ENCODE data around the gene GCNT3.

The GCNT3 gene

GRCh38 chr15:59571606-59572005 is 40.0 kb upstream of the GCNT3 start:
- H3K79me2 ChIP-seq (ENCODE audit: insufficient read depth, low read length) = no peaks in the 10 kb centered on the region
- no peak for TF ChIP-seq EZH2phosphoT487 (IDR thresholded peaks at IDR 0.05; ENCODE audit: borderline replicate concordance)
- TF ChIP-seq, protein P1, sequence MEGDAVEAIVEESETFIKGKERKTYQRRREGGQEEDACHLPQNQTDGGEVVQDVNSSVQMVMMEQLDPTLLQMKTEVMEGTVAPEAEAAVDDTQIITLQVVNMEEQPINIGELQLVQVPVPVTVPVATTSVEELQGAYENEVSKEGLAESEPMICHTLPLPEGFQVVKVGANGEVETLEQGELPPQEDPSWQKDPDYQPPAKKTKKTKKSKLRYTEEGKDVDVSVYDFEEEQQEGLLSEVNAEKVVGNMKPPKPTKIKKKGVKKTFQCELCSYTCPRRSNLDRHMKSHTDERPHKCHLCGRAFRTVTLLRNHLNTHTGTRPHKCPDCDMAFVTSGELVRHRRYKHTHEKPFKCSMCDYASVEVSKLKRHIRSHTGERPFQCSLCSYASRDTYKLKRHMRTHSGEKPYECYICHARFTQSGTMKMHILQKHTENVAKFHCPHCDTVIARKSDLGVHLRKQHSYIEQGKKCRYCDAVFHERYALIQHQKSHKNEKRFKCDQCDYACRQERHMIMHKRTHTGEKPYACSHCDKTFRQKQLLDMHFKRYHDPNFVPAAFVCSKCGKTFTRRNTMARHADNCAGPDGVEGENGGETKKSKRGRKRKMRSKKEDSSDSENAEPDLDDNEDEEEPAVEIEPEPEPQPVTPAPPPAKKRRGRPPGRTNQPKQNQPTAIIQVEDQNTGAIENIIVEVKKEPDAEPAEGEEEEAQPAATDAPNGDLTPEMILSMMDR (conservative IDR thresholded peaks at IDR 0.05; ENCODE audit: low read length) = no peak
- H3K4me3 ChIP-seq (ENCODE audit: low read length, poor library complexity, severe bottlenecking) = no peak overlapping the region
- no peak overlapping the region for H3K4me2 ChIP-seq (ENCODE audit: low read depth, low read length, poor library complexity, severe bottlenecking)
- no peaks in the 10 kb centered on the region for H4K20me1 ChIP-seq (ENCODE audit: insufficient read depth, low read length, poor library complexity, severe bottlenecking)
- H3K9ac ChIP-seq (ENCODE audit: low read depth, low read length, poor library complexity, severe bottlenecking) = no peak overlapping the region
- no peaks in the 10 kb centered on the region for H3K27me3 ChIP-seq (ENCODE audit: insufficient read depth, low read length, poor library complexity, severe bottlenecking)
- no peaks in the 10 kb centered on the region for H3K9me3 ChIP-seq (ENCODE audit: insufficient read depth, low read depth, low read length)
- H3F3A ChIP-seq (ENCODE audit: low read depth) = no peaks in the 10 kb centered on the region
- H2AFZ ChIP-seq (ENCODE audit: low read length) = no peak overlapping the region
- no peaks in the 10 kb centered on the region for H3K4me1 ChIP-seq (ENCODE audit: insufficient read depth, low read length, poor library complexity, severe bottlenecking)
- no peaks in the 10 kb centered on the region for H3K36me3 ChIP-seq (ENCODE audit: insufficient read depth, low read length)
- H3K9me2 ChIP-seq (replicated peaks; ENCODE audit: low read depth, low read length) = no peaks in the 10 kb centered on the region

- H4K20me1 ChIP-seq (ENCODE audit: insufficient read depth, low read length, poor library complexity, severe bottlenecking) = no peaks in the 10 kb centered on the region
- H3K4me1 ChIP-seq (ENCODE audit: insufficient read depth, low read length, poor library complexity, severe bottlenecking) = no peaks in the 10 kb centered on the region
- H3K36me3 ChIP-seq (ENCODE audit: insufficient read depth, low read length) = no peaks in the 10 kb centered on the region
- H2AFZ ChIP-seq (ENCODE audit: low read length) = no peak overlapping the region
- TF ChIP-seq EZH2phosphoT487 (IDR thresholded peaks at IDR 0.05; ENCODE audit: borderline replicate concordance) = no peak
- TF ChIP-seq, protein P1 (conservative IDR thresholded peaks at IDR 0.05; ENCODE audit: low read length) = no peak
- no peak overlapping the region for H3K4me3 ChIP-seq (ENCODE audit: low read length, poor library complexity, severe bottlenecking)
- H3K9me3 ChIP-seq (ENCODE audit: insufficient read depth, low read depth, low read length) = no peaks in the 10 kb centered on the region
- H3K4me2 ChIP-seq (ENCODE audit: low read depth, low read length, poor library complexity, severe bottlenecking) = no peak overlapping the region
- no peak overlapping the region for H3K9ac ChIP-seq (ENCODE audit: low read depth, low read length, poor library complexity, severe bottlenecking)
- no peaks in the 10 kb centered on the region for H3K9me2 ChIP-seq (replicated peaks; ENCODE audit: low read depth, low read length)
- H3K79me2 ChIP-seq (ENCODE audit: insufficient read depth, low read length) = no peaks in the 10 kb centered on the region
- no peaks in the 10 kb centered on the region for H3F3A ChIP-seq (ENCODE audit: low read depth)
- H3K27me3 ChIP-seq (ENCODE audit: insufficient read depth, low read length, poor library complexity, severe bottlenecking) = no peaks in the 10 kb centered on the region
These were observed 28.5 kb upstream of the GCNT3 start for GRCh38 chr15:59583088-59583487.

- Histone ChIP-seq H3K4me1 (ENCODE audit: insufficient read depth, low read length, poor library complexity, severe bottlenecking) (peaks cover 9% of the 10 kb centered on the region), H3K4me2 (ENCODE audit: low read depth, low read length, poor library complexity, severe bottlenecking) (no peak overlapping the region), H3K9ac (ENCODE audit: low read depth, low read length, poor library complexity, severe bottlenecking) (no peak overlapping the region), H3K36me3 (ENCODE audit: insufficient read depth, low read length) (no peaks in the 10 kb centered on the region), H3K9me3 (ENCODE audit: insufficient read depth, low read depth, low read length) (no peaks in the 10 kb centered on the region), H3K79me2 (ENCODE audit: insufficient read depth, low read length) (no peaks in the 10 kb centered on the region), H2AFZ (ENCODE audit: low read length) (no peak overlapping the region), H3K27me3 (ENCODE audit: insufficient read depth, low read length, poor library complexity, severe bottlenecking) (no peaks in the 10 kb centered on the region), H3K9me2 (replicated peaks; ENCODE audit: low read depth, low read length) (no peaks in the 10 kb centered on the region), H4K20me1 (ENCODE audit: insufficient read depth, low read length, poor library complexity, severe bottlenecking) (no peaks in the 10 kb centered on the region), H3F3A (ENCODE audit: low read depth) (no peaks in the 10 kb centered on the region), H3K4me3 (ENCODE audit: low read length, poor library complexity, severe bottlenecking) (no peak overlapping the region)
- TF ChIP-seq, protein P1 (conservative IDR thresholded peaks at IDR 0.05; ENCODE audit: low read length) = no peak
- TF ChIP-seq EZH2phosphoT487 (IDR thresholded peaks at IDR 0.05; ENCODE audit: borderline replicate concordance) = no peak
These were observed 24.3 kb upstream of the GCNT3 start for GRCh38 chr15:59587085-59587826.

Measured in Loucy (cell line).